Stimulated activated CD8-positive, alpha-beta memory T cell treated with anti-CD3 and anti-CD28 coated beads, Interleukin-12 subunit alpha, Interleukin-12 subunit beta, amount 100 ng/mL, for 24 hours (primary cell): ENCODE data around the gene IGSF21.

ENCODE experiments used
- DNase-seq: peaks from one replicate; pipeline ENCODE4 v3.0.0-alpha.2; 2020; ENCODE audit errors: extremely low read depth

IGSF21 gene

GRCh38 chr1:18257778-18258177, 150.2 kb downstream of the IGSF21 start:
- DNase-seq: no peak

- DNase-seq: no peak
Observed at GRCh38 chr1:18261891-18262290, 154.3 kb downstream of the IGSF21 start.

- DNase-seq: no peak
Observed at GRCh38 chr1:18262726-18263125, 155.1 kb downstream of the IGSF21 start.

DNA sequence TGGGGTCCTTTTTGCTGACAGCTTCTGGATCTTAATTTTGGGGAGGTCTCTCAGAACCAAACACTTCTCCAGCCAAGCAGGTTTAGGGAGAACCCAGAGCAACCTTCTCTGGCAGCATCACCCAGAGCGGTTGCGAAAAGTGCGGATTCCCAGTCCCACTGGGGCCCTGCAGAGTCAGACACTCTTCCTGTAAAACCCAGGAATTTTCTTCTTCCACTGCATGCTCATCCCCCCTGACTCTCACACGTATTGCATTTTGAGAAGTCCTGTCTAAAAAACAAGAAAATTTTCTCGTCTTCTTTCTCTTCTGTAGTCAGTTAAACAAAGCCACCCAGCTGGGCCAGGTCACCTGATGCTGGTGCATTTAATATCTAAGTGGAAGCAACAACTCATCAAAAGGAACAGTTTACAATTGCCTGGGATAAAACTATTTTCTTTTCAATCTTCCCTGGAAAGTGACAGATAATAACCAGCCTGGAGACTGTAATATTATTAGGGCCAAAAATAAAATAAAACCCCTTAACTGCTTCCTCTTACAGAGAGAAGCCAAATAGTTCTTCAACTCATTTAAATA, 156.0 kb downstream of the IGSF21 start:
- DNase-seq: no peak

- no peak for DNase-seq
Observed at GRCh38 chr1:18264450-18265039, 156.9 kb downstream of the IGSF21 start.

DNA sequence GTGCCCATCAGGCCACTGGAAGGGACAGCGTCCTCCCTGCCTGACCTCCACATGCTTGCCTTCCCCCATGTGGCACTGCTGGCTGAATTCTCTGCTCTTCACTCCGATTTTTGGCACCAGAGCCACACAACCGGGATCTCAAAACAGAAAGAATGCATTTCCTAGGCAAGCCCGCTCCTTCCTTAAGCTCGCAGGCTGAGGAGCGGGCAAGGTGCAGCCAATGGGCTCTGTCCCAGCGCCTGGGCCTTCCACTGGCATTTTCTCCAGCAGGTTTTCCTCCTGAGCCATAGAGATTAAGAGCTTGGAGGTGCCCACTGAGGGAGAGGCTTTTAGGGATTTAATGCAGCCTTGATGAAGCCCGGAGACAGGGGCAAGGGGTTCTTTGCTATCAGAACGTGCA, 158.0 kb downstream of the IGSF21 start:
- DNase-seq: no peak

- DNase-seq: no peak
Observed at GRCh38 chr1:18266391-18266790, 158.8 kb downstream of the IGSF21 start.

DNA sequence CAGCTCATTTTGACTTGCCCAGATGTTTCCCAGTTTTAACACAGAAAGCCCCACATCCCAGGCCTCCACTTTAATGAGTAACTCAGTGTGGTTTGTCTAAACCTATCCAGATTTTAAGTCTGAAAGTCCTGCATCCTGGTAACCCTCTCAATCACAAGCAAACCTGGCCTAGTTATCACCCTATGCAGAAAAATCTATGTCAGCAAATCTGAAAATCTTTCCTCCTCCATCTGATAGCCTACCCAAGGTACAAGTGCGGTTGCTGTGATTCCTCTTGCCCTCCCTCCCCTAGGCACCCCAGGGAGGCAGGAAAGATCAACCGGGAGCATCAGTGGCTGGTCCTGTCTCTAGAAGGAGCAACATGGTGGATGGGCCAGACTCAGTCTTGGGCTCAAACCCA, 163.7 kb downstream of the IGSF21 start:
- no peak for DNase-seq

- no peak for DNase-seq
Observed at GRCh38 chr1:18278946-18279345, 171.3 kb downstream of the IGSF21 start.

DNA sequence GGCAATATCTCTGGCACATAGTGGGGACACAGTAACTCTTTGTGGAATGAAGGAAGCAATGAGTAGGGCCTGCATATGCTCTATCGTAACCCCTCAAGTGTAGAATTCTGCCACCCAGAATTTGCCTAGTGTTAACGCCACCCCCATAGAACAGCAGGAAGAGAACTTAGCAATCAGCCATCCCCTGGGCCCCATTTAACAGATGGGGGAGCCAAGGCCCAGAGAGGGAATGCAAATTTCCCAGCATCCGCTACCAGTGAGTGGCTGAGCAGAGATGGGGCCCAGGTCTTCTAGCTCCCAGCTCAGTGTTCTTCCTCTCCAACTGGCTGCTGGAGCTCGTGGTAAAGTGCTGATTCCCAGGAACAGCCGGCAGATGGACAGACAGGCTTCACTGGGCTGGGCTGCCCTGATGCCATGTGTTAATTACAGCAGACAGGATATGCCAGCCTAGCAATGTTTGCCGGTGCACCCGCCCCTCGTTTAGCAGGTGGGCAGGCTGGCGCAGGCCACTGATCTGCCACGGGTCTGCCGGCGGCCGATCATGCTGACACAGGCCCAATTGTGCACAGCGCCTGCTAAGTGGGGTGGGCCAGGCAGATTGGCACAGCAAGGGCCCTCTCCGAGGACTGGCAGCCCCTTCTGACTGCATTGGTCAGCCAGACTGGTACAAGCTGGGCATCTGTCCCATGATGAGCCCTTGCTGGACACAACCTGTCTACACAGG, 171.9 kb downstream of the IGSF21 start:
- no peak for DNase-seq

DNA sequence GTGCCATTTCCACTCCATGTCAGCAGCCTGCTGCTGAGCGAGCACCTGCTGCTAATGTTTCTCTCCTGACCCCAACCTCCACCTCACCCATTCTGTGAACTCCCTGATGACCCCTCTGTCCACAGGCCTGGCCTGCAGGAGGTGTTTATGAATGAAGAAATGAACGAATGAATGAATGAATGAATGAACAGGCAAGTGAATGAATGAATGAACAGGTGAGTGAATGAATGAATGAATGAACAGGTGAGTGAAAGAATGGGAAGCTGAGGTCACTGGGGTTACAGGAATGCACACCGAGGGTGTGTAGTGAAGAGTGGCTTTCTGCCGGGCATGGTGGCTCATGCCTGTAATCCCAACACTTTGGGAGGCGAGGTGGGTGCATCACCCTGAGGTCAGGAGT, 173.4 kb downstream of the IGSF21 start:
- DNase-seq: no peak

- no peak for DNase-seq
Observed at GRCh38 chr1:18282851-18283600, 175.4 kb downstream of the IGSF21 start.

- DNase-seq: no peak
Observed at GRCh38 chr1:18283601-18284385, 176.2 kb downstream of the IGSF21 start.

GRCh38 chr1:18284805-18285537, 177.4 kb downstream of the IGSF21 start:
- no peak for DNase-seq

DNA sequence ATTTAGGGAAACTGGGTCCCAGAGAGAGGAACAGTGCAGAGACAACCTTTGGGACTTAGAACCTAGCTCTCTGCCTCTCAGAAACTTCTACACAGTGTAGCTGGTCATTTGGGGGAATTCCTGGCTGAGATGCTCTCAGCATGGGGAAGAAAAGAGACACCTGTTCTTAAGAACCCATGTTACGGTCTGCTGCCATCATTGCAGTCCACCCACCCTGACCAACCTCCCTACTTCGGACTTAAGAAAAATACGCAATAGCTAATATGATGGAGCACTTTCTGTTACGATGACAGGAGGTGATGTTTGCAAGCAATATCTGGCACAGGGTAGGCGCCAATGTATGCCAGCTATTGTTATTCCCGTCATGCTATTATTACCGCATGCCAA, 177.9 kb downstream of the IGSF21 start:
- DNase-seq: no peak

GRCh38 chr1:18288722-18289121, 181.1 kb downstream of the IGSF21 start:
- DNase-seq: no peak

GRCh38 chr1:18289597-18289996, 182.0 kb downstream of the IGSF21 start:
- DNase-seq: no peak

DNA sequence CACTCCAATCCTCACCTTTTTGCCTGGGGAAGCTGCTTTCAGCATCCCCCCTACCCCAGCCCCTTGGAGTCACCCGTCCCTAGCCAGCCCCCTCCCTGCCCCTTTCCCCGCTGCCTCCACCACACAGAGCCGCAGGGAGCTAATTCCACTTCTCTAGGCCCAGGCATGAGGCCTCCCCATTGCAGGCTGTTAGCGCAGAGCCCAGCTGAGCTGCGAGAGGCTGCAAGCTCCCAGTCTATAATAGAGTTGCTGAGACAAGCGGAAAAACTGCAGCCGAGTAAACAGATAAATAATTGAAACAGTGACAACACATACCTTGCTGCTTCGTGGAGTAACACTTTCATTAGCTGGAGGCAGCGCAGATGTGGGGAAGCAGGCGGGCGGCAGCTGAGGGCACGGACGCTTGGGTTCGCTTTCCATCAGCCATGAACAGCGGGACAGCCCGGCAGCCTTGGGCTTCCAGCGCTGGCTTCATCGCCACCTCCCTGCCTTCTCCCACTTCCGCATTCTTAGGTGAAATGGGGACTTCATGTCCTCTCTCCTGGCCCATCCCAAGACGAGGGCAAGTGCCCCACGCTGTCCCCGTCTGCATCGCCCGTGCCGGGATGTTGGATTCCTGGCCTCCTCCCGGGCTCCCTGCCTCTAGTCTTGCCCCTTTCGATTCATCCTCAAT, 183.3 kb downstream of the IGSF21 start:
- no peak for DNase-seq

GRCh38 chr1:18292531-18292930, 184.9 kb downstream of the IGSF21 start:
- DNase-seq: no peak

GRCh38 chr1:18293291-18293690, 185.7 kb downstream of the IGSF21 start:
- no peak for DNase-seq
